ENCODE data around the gene FAP. TPM values are rescaled to one million over a fixed set of nuclear protein-coding genes. Genes with fewer than 3 reads are reported as not detected.
A peak's percentile ranks its signal among the peaks of the same experiment; 100 is the strongest.

Gene FAP
- total RNA-seq, 4 donors from 2014 or later = 2.1 to 16.7 (median 8.9) TPM

DNA sequence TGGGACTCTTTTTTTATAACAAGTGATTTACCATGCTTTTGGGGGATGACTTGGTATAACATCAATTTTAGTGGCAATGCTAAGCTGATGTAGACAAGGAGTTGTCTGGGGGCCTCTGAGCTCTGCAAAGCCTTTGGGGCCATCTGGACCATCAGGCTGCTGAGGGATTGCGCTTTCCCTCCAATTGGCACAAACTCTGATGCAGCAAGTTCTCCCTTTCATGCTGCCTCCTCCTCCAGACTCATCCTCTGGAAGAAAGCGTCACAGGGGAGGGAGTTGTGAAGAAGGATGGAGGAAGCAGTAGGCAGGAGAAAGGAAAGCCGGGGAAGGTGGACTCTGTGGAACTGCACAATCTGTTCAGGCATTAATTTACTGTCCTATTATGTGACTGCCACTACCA lies 10.2 kb upstream of the FAP start:
- 65 to 93% methylated on average over 3 of the region's 3 CpGs for WGBS, 2 donors

DNA sequence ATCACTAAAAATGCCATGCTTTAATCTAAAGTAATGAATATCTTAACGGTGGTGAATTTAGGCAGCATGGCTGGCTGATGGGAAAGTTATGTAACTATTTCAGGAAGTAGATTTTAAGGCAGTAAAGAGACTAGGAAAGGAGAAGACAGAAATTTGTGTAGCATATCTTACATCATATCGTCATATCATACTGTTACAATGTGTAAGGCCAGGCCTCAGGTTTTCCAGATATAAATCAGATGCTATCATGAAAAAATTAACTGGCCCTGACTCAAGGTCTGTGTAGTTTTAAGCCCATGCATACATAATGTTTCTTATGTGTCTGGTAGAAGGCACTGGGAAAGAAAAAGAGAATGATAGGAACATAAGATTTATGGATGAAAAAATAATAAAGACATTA lies 8.9 kb upstream of the FAP start:
- WGBS, 2 donors = 88 to 91% methylated on average over 2 of the region's 2 CpGs
- no peaks in the 10 kb centered on the region for H3K36me3 ChIP-seq
- intact Hi-C loops (cut with DNase I) = no loop called here
- TF ChIP-seq, protein P1, sequence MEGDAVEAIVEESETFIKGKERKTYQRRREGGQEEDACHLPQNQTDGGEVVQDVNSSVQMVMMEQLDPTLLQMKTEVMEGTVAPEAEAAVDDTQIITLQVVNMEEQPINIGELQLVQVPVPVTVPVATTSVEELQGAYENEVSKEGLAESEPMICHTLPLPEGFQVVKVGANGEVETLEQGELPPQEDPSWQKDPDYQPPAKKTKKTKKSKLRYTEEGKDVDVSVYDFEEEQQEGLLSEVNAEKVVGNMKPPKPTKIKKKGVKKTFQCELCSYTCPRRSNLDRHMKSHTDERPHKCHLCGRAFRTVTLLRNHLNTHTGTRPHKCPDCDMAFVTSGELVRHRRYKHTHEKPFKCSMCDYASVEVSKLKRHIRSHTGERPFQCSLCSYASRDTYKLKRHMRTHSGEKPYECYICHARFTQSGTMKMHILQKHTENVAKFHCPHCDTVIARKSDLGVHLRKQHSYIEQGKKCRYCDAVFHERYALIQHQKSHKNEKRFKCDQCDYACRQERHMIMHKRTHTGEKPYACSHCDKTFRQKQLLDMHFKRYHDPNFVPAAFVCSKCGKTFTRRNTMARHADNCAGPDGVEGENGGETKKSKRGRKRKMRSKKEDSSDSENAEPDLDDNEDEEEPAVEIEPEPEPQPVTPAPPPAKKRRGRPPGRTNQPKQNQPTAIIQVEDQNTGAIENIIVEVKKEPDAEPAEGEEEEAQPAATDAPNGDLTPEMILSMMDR (IDR thresholded peaks at IDR 0.05) = no peak
- TF ChIP-seq POLR2A (IDR thresholded peaks at IDR 0.05) = no peak
- no peaks in the 10 kb centered on the region for H3K4me1 ChIP-seq
- H3K27me3 ChIP-seq = no peaks in the 10 kb centered on the region
- no peaks in the 10 kb centered on the region for H3K9me3 ChIP-seq
- DNase-seq = no peak
- no peak overlapping the region for H3K27ac ChIP-seq
- no peak overlapping the region for H3K4me3 ChIP-seq (replicated peaks in 1 of 3)

More for the DNA sequence above, 10.2 kb upstream of the FAP start:
- intact Hi-C loops (cut with DNase I) = no loop called here
- Histone ChIP-seq H3K27me3 (no peaks in the 10 kb centered on the region), H3K27ac (no peak overlapping the region), H3K36me3 (no peaks in the 10 kb centered on the region), H3K4me3 (replicated peaks in 1 of 3) (no peak overlapping the region), H3K4me1 (no peaks in the 10 kb centered on the region), H3K9me3 (no peaks in the 10 kb centered on the region)
- no peak for DNase-seq
- TF ChIP-seq, protein P1 (IDR thresholded peaks at IDR 0.05) = no peak
- no peak for TF ChIP-seq POLR2A (IDR thresholded peaks at IDR 0.05)

DNA sequence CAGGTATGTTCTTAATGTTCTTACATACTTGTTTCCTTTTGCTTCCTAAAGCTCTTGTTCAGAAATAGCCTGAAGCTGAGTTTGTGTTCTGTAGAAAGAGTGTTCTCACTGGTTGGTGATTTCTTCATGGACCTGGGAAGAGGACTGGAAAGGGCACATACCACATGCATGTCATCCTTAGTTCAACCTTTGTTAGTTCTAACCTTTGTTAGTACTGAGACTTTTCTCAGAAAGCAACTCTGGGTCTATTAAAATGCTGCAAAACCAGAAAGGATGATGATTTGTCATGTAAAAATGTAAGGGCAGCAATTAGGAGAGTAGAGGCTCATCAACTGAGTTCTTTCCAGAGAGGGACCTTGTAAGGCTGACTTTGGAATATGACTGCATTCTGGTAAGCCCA lies 2.5 kb upstream of the FAP start:
- H3K27me3 ChIP-seq = no peaks in the 10 kb centered on the region
- H3K4me1 ChIP-seq = peaks cover 0 to 11% of the 10 kb centered on the region in 2 donors
- H3K27ac ChIP-seq = no peak overlapping the region
- no peak overlapping the region for H3K4me3 ChIP-seq (replicated peaks in 1 of 3)
- no peak for DNase-seq
- H3K36me3 ChIP-seq = no peaks in the 10 kb centered on the region
- H3K9me3 ChIP-seq = no peaks in the 10 kb centered on the region
- no peak for TF ChIP-seq POLR2A (IDR thresholded peaks at IDR 0.05)
- TF ChIP-seq, protein P1 (IDR thresholded peaks at IDR 0.05) = no peak
- intact Hi-C loops (cut with DNase I) = no loop called here

DNA sequence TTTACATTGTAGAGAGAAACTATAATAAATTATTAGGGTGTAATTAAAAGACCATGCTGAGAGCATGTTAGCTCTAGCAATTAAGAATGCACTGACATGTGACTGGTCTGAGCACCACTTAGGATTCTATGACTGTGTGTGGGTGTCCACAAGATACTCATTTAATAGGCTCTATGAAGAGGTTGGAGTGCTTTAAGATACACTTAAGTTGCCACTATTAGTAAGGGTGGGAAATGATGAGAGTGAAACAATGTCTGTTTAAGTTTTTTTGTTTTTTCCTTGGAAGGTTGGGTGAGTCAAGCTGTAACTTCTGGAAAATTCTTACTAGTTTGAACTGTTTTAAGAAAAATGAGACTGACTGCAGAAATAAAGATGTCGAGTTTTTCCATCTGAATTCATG lies 1.8 kb upstream of the FAP start:
- peak overlapping the region in 1 of 3 donors; percentile 18 for H3K27ac ChIP-seq
- intact Hi-C loops (cut with DNase I) = no loop called here
- no peaks in the 10 kb centered on the region for H3K27me3 ChIP-seq
- H3K4me3 ChIP-seq (replicated peaks in 1 of 3) = no peak overlapping the region
- H3K9me3 ChIP-seq = no peaks in the 10 kb centered on the region
- peaks cover 0 to 11% of the 10 kb centered on the region in 2 donors for H3K4me1 ChIP-seq
- H3K36me3 ChIP-seq = no peaks in the 10 kb centered on the region
- no peak for TF ChIP-seq POLR2A (IDR thresholded peaks at IDR 0.05)
- TF ChIP-seq, protein P1 (IDR thresholded peaks at IDR 0.05) = no peak
- no peak for DNase-seq
- WGBS, 2 donors = 67 to 80% methylated on average over 1 of the region's 1 CpG

DNA sequence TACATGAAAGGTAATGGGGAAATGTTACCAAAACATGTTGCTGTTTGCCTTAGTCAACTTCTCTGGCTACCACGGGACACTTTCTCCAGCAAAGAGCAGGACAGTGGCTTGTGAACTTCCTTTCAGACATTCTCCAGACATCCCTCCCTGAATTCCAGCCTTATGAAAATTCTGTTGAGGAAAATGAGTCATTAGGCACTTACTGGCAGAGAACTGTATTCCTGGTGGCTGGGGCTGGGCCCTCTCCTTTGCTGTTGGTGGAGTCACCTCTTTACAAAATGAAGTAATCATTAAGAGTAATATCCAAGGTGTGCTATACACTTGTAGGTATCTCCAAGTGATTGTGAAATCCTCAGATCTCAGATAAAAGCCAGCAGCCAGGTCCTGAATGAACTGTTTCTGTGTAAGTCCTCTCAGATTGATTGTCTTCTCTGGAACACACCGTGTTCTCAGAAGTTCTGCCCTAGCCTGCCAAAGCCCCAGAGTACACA lies 1.3 kb upstream of the FAP start:
- TF ChIP-seq, protein P1 (IDR thresholded peaks at IDR 0.05) = no peak
- intact Hi-C loops (cut with DNase I) = no loop called here
- Histone ChIP-seq H3K9me3 (no peaks in the 10 kb centered on the region), H3K36me3 (no peaks in the 10 kb centered on the region), H3K4me3 (replicated peaks in 1 of 3) (no peak overlapping the region), H3K4me1 (peaks cover 0 to 11% of the 10 kb centered on the region in 2 donors), H3K27ac (peak overlapping the region in 1 of 3 donors; percentile 18), H3K27me3 (no peaks in the 10 kb centered on the region)
- 31 to 45% methylated on average over 2 of the region's 2 CpGs for WGBS, 2 donors
- DNase-seq = no peak

Measured in thyroid gland (tissue), 4 donors.